K562 (cell line): ENCODE data around the gene FCSK. TPM values are rescaled to one million over a fixed set of nuclear protein-coding genes. Genes with fewer than 3 reads are reported as not detected.
A peak's percentile ranks its signal among the peaks of the same experiment; 100 is the strongest.

Experiments used
- ATF7 ChIP-seq: fragments of 450-650 bp; IDR thresholded peaks from 2 replicates; pipeline ENCODE4 v1.7.1; 2014; ENCODE audit warnings: mild to moderate bottlenecking, moderate library complexity
- CBX8 ChIP-seq: fragments of 200-600 bp; sonication (generic); IDR thresholded peaks from 2 replicates; pipeline ENCODE4 v1.6.1; 2012; ENCODE audit warnings: borderline replicate concordance, mixed run types, low read depth, mild to moderate bottlenecking, moderate library complexity, mixed read lengths, low read length, control low read depth, inconsistent platforms; ENCODE audit not compliant: poor library complexity, severe bottlenecking; ENCODE audit errors: extremely low read depth
- CC2D1A ChIP-seq: fragments of 450-650 bp; IDR thresholded peaks from 2 replicates; pipeline ENCODE4 v1.6.1; 2017; ENCODE audit warnings: mild to moderate bottlenecking
- ETV5 ChIP-seq: sonication (generic); formaldehyde crosslinking; IDR thresholded peaks from 2 replicates; pipeline ENCODE4 v1.4.0; 2020; ENCODE audit warnings: low read depth, mild to moderate bottlenecking, missing genetic modification reagents
- FOXM1 ChIP-seq, 2 experiments: fragments of 450-650 bp in 1 of 2; sonication (generic) in 1 of 2; formaldehyde crosslinking in 1 of 2; IDR thresholded peaks; 2 replicates each; pipeline versions ENCODE4 v1.6.1 to v1.9.0; 2017 to 2022; ENCODE audit warnings: low read depth in 2 of 2, mild to moderate bottlenecking in 2 of 2, missing genetic modification reagents in 1 of 2, moderate library complexity in 1 of 2
- HBP1 ChIP-seq: fragments of 450-650 bp; formaldehyde crosslinking; IDR thresholded peaks from 2 replicates; pipeline ENCODE4 v1.4.0; 2022; ENCODE audit warnings: missing genetic modification characterization
- HNRNPLL ChIP-seq: fragments of 200-400 bp; formaldehyde crosslinking; IDR thresholded peaks from 2 replicates; pipeline ENCODE4 v1.6.1; 2017; ENCODE audit warnings: low read length, low read depth, mild to moderate bottlenecking; ENCODE audit not compliant: poor library complexity, severe bottlenecking
- KDM2B ChIP-seq: fragments of 250-450 bp; sonication (Bioruptor Pico); IDR thresholded peaks from 2 replicates; pipeline ENCODE4 v1.8.0; 2021; ENCODE audit warnings: mild to moderate bottlenecking, moderate library complexity
- KLF1 ChIP-seq: fragments of 450-650 bp; IDR thresholded peaks from 2 replicates; pipeline ENCODE4 v1.6.1; 2016; ENCODE audit warnings: missing genetic modification characterization, missing compliant biosample characterization
- MCM3 ChIP-seq: fragments of 450-650 bp; IDR thresholded peaks from 2 replicates; pipeline ENCODE4 v1.6.1; 2016
- SRF ChIP-seq, 2 experiments: fragments of 250-450, 450-650 bp in 1 of 2; sonication (Bioruptor Pico) in 1 of 2; sonication (generic) in 1 of 2; formaldehyde crosslinking; IDR thresholded peaks; 2 replicates each; pipeline versions ENCODE4 v1.5.0 to v1.5.1; 2020 to 2022; ENCODE audit warnings: mild to moderate bottlenecking in 1 of 2, missing genetic modification reagents in 1 of 2
- SRSF9 ChIP-seq: fragments of 200-400 bp; formaldehyde crosslinking; IDR thresholded peaks from 2 replicates; pipeline ENCODE4 v1.6.1; 2017; ENCODE audit warnings: low read depth, low read length, borderline replicate concordance
- STAT5A ChIP-seq: IDR thresholded peaks from 2 replicates; pipeline ENCODE4 v1.6.1; 2012; ENCODE audit warnings: low read length, inconsistent platforms, borderline replicate concordance
- TBP ChIP-seq: optimal IDR thresholded peaks from 2 replicates; pipeline ENCODE3; 2011; ENCODE audit warnings: low read depth, low read length, improper control_type of control experiment
- ZBTB11 ChIP-seq, 3 experiments: fragments of 200-800 bp in 1 of 3; fragments of 250-450 bp in 1 of 3; fragments of 450-650 bp in 1 of 3; sonication (Bioruptor Pico) in 1 of 3; sonication (Bioruptor generic) in 1 of 3; formaldehyde crosslinking in 1 of 3; IDR thresholded peaks; 2 replicates each; pipeline versions ENCODE4 v1.6.1 to v1.8.0; 2016 to 2022; ENCODE audit warnings: mild to moderate bottlenecking in 2 of 3, missing genetic modification characterization in 2 of 3, missing compliant biosample characterization in 1 of 3, moderate library complexity in 1 of 3
- ZNF41 ChIP-seq: fragments of 250-450 bp; sonication (Bioruptor Pico); conservative IDR thresholded peaks from 2 replicates; pipeline ENCODE4 v1.4.0; 2020; ENCODE audit warnings: mild to moderate bottlenecking
- ZNF589 ChIP-seq: fragments of 200-800 bp; sonication (Bioruptor generic); IDR thresholded peaks from 2 replicates; pipeline ENCODE4 v1.6.1; 2016; ENCODE audit warnings: low read depth, missing genetic modification characterization, missing compliant biosample characterization
- polyA plus RNA-seq, 8 experiments: library from polyadenylated mRNA; depleted of rRNA in 4 of 8; stranded (reverse) in 5 of 8; unstranded in 3 of 8; fragments of >200 nt; fragmentation: Nextera tagmentation in 2 of 8; fragmentation: Illumina TruSeq in 1 of 8; extraction: Ambion mirVana in 2 of 8; extraction: Trizol in 1 of 8; gene quantifications; 2 replicates each; pipeline versions ENCODE4 v1.2.1 to v1.2.3, GENCODE V29; 2011 to 2014; ENCODE audit warnings: inconsistent platforms in 1 of 8, missing spikeins in 1 of 8
- total RNA-seq, 7 experiments: library from RNA; depleted of rRNA in 6 of 7; stranded (reverse); fragments of >200 nt in 6 of 7; fragmentation: Illumina TruSeq in 2 of 7; extraction: Trizol in 2 of 7; gene quantifications; 2 replicates each; pipeline versions ENCODE4 v1.2.1 to v1.2.3, GENCODE V29; 2011 to 2021; ENCODE audit warnings: low replicate concordance in 1 of 7
- TF ChIP-seq, protein P1 (sequence below), 2 experiments: fragments of 450-650 bp in 1 of 2; sonication (generic) in 1 of 2; formaldehyde crosslinking; conservative IDR thresholded peaks; 2 replicates each; pipeline versions ENCODE4 v1.4.0 to v1.8.1; 2020 to 2022; ENCODE audit warnings: mild to moderate bottlenecking in 1 of 2, missing genetic modification reagents in 1 of 2
- TF ChIP-seq, protein P2 (sequence below): fragments of 250-450 bp; sonication (Bioruptor Pico); IDR thresholded peaks from 2 replicates; pipeline ENCODE4 v1.5.0; 2021

Gene FCSK
- total and polyA plus RNA-seq, 9 of the 15 experiments (the other 6 are each of a cell fraction or from before 2014, with no cell fraction given): 0.92 to 18.6 (median 8.3) TPM

DNA sequence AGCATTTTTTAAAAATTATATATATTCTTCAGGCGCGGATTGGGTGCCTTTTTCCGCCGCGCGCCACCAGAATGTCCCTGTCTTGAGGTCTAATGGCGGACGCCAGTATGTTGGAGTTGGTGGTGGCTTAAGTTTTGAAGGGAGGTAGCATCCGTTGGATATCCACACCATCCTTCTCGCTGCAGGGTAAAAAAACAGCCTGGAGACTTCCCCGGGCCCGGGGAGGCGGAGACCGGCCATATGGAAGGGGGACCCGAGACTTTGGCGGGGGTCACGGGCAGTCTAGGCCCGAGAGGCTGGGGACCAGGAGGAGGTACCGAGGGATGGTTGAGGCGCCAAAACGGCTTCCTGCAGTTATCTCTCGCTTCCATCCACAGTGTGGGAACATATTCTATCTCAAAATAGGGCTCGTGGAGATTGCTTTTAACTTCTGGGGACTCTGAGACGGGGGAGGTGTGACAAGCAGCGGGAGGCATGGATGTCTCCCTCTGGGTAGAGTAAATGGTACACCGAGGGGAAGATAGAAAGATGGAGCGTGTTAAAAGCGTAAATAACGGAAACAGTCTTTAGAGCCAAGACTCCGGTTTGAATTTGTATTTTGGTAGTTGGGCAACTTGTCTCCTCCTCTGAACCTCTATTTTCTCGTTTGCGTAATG is 69.5 kb downstream of the FCSK start, which contains the start of gene SF3B3 (continued):
- no peak; the same call in 1 of the 2 replicates for TF ChIP-seq ETV5 (CRISPR knock-in tag)
- TF ChIP-seq TBP: peak; percentile 97
- TF ChIP-seq MCM3: no peak
- no peak for TF ChIP-seq SRSF9
- TF ChIP-seq ATF7: peak; percentile 5; the same call in 1 of the 2 replicates
- TF ChIP-seq KDM2B (CRISPR knock-in tag): no peak
- TF ChIP-seq HBP1 (CRISPR knock-in tag): no peak
- TF ChIP-seq ZNF41 (CRISPR knock-in tag): no peak
- TF ChIP-seq SRF (CRISPR knock-in tag; IDR thresholded peaks at IDR 0.05): no peak
- TF ChIP-seq, protein P1, sequence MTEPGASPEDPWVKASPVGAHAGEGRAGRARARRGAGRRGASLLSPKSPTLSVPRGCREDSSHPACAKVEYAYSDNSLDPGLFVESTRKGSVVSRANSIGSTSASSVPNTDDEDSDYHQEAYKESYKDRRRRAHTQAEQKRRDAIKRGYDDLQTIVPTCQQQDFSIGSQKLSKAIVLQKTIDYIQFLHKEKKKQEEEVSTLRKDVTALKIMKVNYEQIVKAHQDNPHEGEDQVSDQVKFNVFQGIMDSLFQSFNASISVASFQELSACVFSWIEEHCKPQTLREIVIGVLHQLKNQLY (CRISPR knock-in tag; conservative IDR thresholded peaks at IDR 0.05): no peak
- TF ChIP-seq ZNF589: no peak
- TF ChIP-seq KLF1 (tag): no peak
- TF ChIP-seq CC2D1A: peak; percentile 35; the same call in 1 of the 2 replicates
- TF ChIP-seq FOXM1 (IDR thresholded peaks at IDR 0.05; ENCODE audit: low read depth): no peak
- TF ChIP-seq FOXM1 (CRISPR knock-in tag; IDR thresholded peaks at IDR 0.05; ENCODE audit: low read depth): no peak
- no peak for TF ChIP-seq HNRNPLL
- TF ChIP-seq CBX8: no peak
- 0 out of 2 replicates have a peak, but pooled peaks have one; percentile 11 for TF ChIP-seq STAT5A
- peak in 1 of 3 experiments; percentile 59; a peak in 1 of 6 replicates for TF ChIP-seq ZBTB11 (CRISPR knock-in tag; IDR thresholded peaks at IDR 0.05)
- TF ChIP-seq, protein P2, sequence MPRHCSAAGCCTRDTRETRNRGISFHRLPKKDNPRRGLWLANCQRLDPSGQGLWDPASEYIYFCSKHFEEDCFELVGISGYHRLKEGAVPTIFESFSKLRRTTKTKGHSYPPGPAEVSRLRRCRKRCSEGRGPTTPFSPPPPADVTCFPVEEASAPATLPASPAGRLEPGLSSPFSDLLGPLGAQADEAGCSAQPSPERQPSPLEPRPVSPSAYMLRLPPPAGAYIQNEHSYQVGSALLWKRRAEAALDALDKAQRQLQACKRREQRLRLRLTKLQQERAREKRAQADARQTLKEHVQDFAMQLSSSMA (CRISPR knock-in tag): no peak
